ENCODE data around the gene NEDD8.

Gene NEDD8

DNA sequence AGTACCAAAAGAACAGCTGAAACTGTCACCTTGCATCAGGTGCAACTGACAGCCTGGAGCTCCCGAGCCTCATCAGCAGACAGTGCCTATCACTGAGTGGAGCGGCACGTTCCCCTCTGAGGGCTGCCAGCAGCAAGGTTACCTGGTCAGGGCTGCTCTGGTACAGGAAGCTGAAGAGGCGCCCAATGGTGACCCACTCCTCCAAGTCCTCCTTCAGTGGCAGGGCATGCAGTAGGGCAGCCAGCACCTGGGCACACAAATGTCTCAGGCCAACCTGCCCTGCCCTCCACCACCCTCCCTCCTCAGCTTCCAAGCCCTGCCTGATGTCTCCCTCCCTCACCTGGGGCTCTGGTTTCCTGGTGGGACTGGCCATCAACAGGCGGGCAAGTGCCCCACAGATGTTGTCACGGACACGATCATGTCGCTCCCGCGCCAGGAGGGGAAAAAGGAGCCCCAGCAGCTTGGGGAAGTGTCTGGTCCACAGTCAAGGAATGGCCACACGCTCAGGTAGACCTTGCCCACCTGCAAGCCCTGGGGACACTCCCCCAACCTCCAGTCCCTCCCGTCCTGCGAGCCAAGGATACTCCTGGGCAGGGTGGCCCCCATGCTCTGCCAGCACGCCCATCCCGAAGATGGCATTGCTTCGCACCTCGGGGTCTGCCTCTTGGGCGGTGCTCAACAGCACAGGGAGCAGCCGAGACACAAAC lies 50.6 kb downstream of the NEDD8 start:
- TF ChIP-seq, protein P1, sequence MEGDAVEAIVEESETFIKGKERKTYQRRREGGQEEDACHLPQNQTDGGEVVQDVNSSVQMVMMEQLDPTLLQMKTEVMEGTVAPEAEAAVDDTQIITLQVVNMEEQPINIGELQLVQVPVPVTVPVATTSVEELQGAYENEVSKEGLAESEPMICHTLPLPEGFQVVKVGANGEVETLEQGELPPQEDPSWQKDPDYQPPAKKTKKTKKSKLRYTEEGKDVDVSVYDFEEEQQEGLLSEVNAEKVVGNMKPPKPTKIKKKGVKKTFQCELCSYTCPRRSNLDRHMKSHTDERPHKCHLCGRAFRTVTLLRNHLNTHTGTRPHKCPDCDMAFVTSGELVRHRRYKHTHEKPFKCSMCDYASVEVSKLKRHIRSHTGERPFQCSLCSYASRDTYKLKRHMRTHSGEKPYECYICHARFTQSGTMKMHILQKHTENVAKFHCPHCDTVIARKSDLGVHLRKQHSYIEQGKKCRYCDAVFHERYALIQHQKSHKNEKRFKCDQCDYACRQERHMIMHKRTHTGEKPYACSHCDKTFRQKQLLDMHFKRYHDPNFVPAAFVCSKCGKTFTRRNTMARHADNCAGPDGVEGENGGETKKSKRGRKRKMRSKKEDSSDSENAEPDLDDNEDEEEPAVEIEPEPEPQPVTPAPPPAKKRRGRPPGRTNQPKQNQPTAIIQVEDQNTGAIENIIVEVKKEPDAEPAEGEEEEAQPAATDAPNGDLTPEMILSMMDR (IDR thresholded peaks at IDR 0.05; ENCODE audit: low read depth, low read length, missing control alignments), result no peak
- no peak for DNase-seq (ENCODE audit: extremely low read depth, low read depth)

DNA sequence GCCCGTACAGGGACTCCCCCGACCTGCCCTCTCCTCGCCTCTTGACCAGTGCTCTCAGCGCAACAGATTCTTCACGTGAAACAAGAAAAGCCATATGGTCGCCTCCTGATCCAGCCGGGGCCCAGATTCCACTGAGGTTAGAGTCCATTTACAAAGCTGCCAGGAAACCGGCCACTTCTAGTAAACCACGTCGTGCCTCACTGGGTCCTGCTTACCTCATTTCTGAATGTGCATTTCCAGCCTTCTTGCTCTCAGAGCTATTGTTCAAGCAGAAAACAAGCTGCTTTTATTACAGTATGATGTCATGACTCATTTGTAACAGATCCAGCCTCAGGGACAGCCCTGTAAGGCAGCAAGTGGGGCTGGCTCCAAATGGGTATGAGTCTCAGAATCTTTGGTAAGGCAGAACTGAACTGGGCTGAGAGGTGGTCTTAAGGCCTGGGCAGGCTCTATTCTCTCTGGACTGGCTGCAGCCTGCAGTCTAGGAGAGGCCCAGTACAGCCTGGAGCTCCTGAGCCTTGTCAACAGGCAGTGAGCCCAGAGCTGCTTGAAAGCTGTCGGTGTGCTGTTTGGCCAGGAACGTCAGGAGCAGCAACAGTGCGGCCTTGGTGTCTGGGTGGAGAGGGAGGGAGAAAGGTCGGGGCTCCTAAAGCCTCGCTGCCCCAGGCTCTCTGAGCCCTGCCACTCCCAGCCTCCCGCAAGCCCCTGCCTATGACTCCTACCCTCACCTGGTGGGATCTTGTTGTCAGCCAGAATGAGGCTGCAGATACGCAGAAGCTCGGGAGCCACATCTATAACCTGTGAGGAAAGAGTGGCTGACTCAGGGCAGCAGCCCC lies 52.0 kb downstream of the NEDD8 start:
- TF ChIP-seq, protein P1 (IDR thresholded peaks at IDR 0.05; ENCODE audit: low read depth, low read length, missing control alignments), result no peak
- H3K4me3 ChIP-seq (replicated peaks; ENCODE audit: low read depth, low read length), result no peak overlapping the region
- peak; percentile 42 for DNase-seq (ENCODE audit: extremely low read depth, low read depth)

More for the DNA sequence above, 50.6 kb downstream of the NEDD8 start:
- no peak overlapping the region for H3K4me3 ChIP-seq (replicated peaks; ENCODE audit: low read depth, low read length)

DNA sequence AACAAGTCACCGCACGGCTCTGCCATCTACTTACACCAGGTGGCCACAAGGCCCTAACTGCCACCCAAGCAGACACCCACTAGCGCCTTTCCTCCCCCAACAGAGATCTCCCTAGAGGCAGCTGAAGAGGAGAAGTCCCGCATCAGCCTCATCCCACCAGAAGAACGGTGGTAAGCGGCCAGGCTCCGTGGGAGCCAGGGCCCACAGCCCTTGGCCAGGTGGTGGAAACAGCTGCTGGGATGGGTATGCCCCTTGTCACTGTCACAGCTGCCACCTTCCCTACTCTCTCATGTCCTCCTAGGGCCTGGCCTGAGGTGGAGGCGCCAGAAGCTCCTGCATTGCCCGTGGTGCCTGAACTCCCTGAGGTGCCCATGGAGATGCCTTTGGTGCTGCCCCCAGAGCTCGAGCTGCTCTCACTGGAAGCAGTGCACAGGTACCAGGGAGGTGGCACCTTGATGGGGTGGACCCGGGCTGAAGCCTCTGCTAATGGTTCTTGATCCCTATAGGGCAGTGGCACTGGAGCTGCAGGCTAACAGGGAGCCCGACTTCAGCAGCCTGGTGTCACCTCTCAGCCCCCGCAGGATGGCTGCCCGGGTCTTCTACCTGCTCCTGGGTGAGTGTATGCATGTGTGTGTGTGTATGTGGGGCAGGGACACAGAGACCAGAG lies 52.7 kb downstream of the NEDD8 start:
- TF ChIP-seq, protein P1 (IDR thresholded peaks at IDR 0.05; ENCODE audit: low read depth, low read length, missing control alignments), result no peak
- no peak overlapping the region for H3K4me3 ChIP-seq (replicated peaks; ENCODE audit: low read depth, low read length)

DNA sequence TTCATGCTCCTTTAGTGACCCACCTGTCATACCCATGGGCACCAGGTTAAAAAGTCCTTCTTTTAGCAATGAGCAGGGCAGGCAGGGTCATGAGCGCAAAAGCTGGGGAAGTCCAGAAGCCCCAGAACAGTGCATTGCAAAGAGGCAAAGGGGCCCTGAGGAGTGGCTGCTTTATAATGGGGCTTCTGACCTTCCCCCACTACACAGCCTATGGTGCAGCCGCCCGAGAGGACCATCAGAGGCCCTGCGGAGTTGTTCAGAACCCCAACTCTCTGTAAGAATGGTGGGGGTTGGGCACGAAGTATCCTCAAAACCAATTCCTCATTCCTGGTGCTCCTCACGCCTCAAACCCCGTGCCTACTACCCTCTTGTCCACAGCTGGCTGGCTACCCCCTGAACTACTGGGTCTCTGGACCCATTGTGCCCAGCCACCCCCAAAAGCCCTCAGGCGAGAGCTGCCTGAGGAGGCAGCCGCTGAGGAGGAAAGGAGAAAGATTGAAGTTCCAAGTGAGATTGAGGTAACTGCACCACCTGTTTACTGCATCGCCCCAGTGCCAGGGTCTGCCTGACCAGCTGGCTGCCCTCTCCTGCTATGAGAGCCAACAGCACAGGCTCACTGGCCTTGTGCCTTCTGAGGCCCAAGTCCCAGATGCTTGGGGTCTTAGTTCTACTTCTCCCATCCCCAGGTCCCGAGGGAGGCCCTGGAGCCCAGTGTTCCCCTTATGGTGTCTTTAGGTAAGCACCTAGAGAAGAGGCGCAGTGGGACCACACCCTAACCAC lies 53.6 kb downstream of the NEDD8 start:
- no peak for DNase-seq (ENCODE audit: extremely low read depth, low read depth)
- TF ChIP-seq, protein P1 (IDR thresholded peaks at IDR 0.05; ENCODE audit: low read depth, low read length, missing control alignments), result no peak

More for the DNA sequence above, 52.7 kb downstream of the NEDD8 start:
- no peak for DNase-seq (ENCODE audit: extremely low read depth, low read depth)

DNA sequence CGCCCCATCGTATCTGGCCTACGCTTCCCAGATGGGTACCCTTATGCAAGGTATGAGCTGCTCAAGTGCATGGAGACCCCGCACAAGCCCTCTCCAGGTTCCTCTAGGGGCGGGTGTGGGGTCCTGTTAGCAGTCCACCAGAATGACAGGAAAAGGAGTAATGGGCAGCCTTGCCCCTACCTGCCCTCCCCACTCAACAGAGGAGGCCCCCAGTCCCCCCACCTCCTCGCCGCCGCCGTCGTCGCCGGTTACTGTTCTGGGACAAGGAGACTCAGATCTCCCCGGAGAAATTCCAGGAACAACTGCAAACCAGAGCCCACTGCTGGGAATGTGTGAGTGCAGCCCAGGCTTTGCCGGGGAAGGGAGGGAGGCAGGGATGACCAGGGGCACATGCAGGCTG lies 54.3 kb downstream of the NEDD8 start:
- no peak overlapping the region for H3K4me3 ChIP-seq (replicated peaks; ENCODE audit: low read depth, low read length)
- TF ChIP-seq, protein P1 (IDR thresholded peaks at IDR 0.05; ENCODE audit: low read depth, low read length, missing control alignments), result no peak
- no peak for DNase-seq (ENCODE audit: extremely low read depth, low read depth)

More for the DNA sequence above, 53.6 kb downstream of the NEDD8 start:
- no peak overlapping the region for H3K4me3 ChIP-seq (replicated peaks; ENCODE audit: low read depth, low read length)
